GM21447 (cell line): ENCODE data around the gene CDK3.

Source experiments
- ATAC-seq: cut with Tn5 transposase; IDR thresholded peaks from one replicate; pipeline ENCODE4 v1.9.1; 2021; ENCODE audit not compliant: unreplicated experiment

Gene CDK3

GRCh38 chr17:75987041-75987440, 13.6 kb upstream of the CDK3 start:
- no peak for ATAC-seq

GRCh38 chr17:75991396-75991795, 9.3 kb upstream of the CDK3 start:
- no peak for ATAC-seq

- no peak for ATAC-seq
These were observed 5.8 kb upstream of the CDK3 start for GRCh38 chr17:75994802-75995370.

DNA sequence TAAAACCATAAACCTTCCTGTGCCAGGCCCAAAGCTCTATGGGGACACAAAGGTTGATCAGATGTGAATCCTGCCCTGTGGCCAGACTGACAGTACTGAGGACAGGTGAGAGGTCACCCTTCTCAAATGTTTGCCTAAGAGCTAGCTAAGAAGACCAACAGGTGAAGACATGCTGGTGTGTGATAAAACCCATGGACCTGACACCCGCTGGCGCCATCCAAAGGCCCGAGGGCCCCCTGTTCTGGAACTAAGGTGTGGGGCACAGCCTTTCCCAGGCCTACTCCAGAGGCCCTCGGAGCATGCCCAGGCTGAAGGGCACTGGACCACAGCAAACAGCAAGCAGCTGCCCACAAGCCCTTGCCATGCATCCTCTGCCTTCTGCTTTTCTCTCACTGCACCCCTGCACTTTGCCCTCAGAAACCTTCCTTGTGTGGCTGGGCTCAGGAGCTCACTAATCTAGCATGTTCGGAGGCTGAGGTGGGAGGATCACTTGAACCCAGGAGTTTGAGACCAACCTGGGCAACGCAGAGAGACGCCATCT, 5.2 kb upstream of the CDK3 start:
- ATAC-seq: no peak

DNA sequence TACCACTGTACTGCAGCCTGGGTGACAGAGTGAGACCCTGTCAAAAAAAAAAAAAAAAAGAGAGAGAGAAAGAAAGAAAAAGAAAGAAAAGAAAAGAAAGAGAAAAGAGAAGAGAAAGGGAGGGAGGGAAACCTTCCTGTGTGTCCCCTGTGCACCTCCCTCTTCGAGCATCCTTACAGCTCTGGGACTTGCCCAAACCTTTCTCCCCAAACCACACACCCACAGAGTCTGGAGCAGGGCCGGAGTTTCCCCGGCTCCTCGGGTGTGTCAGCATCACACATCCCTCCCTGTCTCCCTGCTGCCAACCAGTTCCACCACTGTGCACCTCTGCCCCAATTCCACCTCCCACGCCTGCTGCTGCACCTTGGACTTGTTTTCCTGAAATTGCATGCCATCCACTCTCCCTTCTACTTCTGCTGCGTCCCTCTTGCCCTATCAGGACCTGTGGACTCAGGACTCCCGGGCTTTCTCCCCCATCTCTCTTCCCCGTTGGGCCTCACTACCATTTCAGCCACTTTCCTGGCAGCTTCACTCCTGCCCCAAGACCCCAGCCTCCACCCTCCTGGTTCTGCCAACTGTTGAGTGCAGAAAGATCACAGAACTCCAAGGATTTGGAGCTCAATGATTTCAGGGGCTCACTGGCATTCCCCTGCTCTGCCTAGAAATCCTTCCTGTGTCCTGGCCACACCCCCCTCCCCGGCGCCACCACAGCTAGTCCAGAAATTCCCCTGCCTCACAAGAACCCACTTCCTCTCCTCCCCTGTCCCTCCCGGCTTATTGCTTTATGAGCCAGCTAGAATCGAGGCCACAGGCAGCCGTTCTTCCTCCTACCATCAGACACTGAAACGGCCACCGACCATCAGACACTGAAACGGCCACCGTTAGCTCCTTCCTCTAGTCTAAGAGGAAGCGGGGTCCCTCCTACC, 3.7 kb upstream of the CDK3 start:
- ATAC-seq: peak; percentile 60

GRCh38 chr17:75998327-75998795, 2.3 kb upstream of the CDK3 start:
- ATAC-seq: no peak

DNA sequence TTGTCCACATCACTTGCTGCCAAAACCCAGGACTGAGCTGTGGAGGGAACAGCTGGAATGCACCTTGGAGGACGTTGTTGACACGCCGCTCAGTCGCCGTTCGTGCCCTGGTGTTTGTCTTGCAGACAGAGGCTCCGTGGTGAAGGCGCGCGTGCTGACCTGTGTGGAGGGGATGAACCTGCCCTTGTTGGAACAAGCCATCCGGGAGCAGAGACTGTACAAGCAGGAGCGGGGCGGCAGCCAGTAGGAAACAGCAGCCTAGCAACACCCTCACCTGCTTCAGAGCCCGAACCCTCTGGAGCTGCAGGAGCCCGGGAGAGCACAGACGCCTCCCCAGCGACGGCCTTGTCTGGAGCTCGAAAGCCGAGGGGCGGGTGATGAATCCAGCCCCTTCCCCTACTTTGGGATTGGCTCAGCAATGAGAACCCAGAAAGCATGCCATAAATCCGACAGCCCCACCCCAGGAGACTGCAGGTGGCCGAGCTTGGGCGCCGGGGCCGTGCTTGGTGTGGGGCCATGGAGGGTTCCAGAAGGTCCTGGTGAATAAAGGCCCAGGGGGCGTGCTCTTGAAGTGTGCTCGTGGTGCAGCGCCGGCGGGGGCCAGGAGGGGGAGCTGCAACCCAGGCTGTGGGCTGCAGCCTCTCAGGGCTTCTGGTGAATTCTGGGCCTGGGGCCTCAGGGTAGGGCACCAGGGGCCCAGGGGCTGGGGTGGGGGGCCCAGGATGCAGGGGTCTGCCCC, 470 bp upstream of the CDK3 start:
- no peak for ATAC-seq

DNA sequence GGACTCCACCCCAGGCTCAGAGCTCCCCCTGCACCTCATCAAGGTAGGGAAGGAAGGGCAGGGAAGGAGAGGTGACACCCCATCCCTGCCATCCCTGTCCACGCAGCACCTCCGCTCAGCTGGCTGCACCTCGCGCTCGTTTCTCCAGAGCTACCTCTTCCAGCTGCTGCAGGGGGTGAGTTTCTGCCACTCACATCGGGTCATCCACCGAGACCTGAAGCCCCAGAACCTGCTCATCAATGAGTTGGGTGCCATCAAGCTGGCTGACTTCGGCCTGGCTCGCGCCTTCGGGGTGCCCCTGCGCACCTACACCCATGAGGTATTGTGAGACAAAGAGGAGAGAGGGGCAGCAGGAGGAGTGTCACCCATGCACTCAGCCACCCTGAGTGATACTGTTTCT, 1.4 kb downstream of the CDK3 start:
- ATAC-seq: no peak

DNA sequence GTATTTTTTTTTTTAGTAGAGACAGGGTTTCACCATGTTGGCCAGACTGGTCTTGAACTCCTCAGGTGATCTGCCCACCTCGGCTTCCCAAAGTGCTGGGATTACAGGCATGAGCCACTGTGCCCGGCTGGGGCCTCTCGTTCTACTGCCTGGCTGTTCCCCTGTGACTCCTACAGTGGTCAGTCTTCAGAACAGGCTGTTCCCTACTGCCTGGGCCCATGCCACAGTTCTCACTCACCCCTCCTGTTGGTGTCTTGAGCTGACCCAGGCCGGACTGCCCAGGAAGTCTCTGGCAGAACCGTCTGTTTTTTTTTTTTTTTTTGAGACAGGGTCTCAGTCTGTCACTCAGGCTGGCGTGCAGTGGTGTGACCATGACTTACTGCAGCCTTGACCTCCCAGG, 3.3 kb downstream of the CDK3 start:
- ATAC-seq: no peak

GRCh38 chr17:76004750-76005262, 4.2 kb downstream of the CDK3 start:
- ATAC-seq: no peak

DNA sequence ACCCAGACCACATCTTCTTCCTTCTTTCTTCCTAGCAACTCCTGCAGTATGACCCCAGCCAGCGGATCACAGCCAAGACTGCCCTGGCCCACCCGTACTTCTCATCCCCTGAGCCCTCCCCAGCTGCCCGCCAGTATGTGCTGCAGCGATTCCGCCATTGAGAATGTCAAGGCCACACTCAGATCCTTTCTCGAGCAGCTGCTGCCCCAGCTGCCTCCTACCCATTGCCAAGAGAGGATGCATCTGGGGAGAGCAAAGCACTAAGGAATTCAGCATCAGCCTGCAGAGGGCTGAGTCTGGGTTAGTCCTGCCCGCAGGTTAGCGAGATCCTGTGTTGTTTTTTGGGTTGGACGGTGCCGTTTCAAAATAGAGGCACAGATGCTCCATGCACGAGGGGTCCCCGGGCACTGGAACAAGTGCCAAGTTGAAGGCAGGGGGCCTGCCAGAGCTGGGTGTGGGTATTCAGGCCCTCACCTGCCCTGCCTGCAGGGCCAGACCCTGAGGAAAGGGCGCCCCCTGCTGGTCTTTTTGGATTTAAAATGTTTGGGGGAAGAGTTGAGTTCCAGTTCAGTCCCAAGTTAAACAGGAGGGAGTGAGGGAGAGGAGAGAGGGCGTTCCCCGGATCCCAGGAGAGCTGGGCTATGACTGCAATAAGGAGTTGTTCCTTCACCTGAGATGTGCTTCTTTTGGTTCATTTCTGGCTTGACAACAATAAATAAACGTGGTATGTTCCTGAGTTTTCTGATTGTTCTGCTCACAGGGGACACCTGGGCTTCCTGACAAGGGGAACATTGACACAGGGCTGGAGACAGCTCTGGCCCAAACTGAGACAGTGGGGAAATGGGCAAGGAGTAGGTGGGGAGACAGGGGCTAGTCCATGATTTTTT, 4.9 kb downstream of the CDK3 start:
- no peak for ATAC-seq

- ATAC-seq: no peak
These were observed 6.6 kb downstream of the CDK3 start for GRCh38 chr17:76007131-76007849.

DNA sequence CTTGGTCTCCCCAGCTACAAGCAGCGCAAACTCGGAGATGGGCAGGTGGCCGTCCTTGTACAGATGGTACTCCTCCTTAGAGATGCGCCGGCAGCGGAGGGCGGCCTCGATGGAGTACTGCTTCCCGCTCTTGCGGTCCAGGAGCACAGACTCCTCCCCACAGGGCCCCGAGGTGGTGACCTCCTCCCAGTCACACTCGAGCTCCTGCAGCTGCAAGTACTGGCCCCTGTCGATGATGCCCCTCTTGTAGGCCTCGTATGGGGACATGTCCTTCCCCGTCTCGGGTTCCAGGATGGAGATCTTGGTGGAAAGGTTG, 7.2 kb downstream of the CDK3 start:
- no peak for ATAC-seq

- ATAC-seq: no peak
These were observed 7.6 kb downstream of the CDK3 start for GRCh38 chr17:76008208-76008607.

- ATAC-seq: no peak
These were observed 8.2 kb downstream of the CDK3 start for GRCh38 chr17:76008630-76009425.

DNA sequence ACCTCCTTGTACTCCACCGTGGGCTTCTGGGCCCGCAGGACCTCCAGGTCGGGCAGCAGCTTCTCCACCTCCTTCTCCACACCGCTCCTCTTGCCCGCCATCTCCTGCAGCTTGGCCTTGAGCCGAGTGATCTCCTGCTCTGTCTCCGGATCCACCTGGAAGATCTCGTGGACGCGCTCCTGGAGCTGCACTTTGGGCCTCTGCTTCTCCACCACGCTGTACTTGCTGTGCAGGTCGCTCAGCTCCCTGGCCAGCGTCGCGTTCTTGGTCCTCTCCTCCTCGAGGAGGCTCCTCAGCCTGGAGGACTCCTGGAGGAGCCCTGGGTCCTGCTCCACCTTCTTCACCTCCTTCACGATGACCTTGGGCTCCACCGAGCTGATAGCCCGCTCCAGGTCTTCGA, 8.8 kb downstream of the CDK3 start:
- no peak for ATAC-seq

DNA sequence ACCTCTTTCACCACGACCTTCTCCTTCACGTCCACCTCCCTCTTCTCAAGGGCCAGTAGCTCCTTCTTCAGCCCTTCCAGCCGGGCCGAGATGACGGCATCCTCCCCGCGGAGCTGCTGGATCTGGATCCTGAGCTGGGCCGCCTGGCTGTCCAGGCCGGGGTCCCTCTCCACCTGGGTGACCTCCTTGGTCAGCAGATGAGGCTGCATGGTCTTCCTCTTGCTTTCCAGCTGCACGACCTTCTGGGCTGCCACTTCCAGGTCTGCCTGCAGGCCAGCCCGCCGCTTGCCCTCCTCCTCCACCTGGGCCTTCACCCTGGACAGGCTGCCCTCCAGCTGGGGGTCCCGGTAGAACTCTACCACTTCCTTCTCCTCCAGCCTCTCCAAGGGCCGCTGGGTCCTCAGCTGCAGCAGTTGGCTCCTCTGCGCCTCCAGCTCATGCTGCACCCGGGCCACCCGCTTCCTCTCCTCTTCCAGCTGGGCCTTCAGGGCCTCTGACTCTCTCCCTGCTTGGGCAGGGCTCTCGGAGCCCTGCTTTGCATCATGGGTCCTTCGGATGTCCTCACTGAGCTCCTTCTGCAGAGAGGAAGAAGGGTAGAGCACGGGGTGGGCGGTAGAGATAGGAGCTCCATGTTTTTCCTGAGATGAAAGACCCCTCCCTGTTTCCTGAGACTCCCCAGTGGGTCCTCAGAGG, 9.5 kb downstream of the CDK3 start:
- ATAC-seq: no peak

- no peak for ATAC-seq
These were observed 11.3 kb downstream of the CDK3 start for GRCh38 chr17:76011951-76012350.
